Measurements from ENCODE around the gene CPN1.
"Not testable (repeated sequence)": the region's sequence is repeated elsewhere in the genome, so short reads cannot be mapped to it uniquely, and the experiment has no call there.

CPN1 gene

GRCh38 chr10:100025576-100025975, 56.1 kb downstream of the CPN1 start:
- DNase-seq (ENCODE audit: low read depth in 2 of 3, low spot score in 2 of 3): no peak

- no peak for DNase-seq (ENCODE audit: low read depth in 2 of 3, low spot score in 2 of 3)
These were observed 56.9 kb downstream of the CPN1 start for GRCh38 chr10:100024748-100025147.

GRCh38 chr10:100022403-100022802, 59.3 kb downstream of the CPN1 start:
- DNase-seq (ENCODE audit: low read depth in 2 of 3, low spot score in 2 of 3): no peak

GRCh38 chr10:100021322-100021721, 60.3 kb downstream of the CPN1 start:
- no peak for DNase-seq (ENCODE audit: low read depth in 2 of 3, low spot score in 2 of 3)

- DNase-seq (ENCODE audit: low read depth in 2 of 3, low spot score in 2 of 3): no peak
These were observed 60.8 kb downstream of the CPN1 start for GRCh38 chr10:100020886-100021253.

- DNase-seq (ENCODE audit: low read depth in 2 of 3, low spot score in 2 of 3): no peak
These were observed 61.4 kb downstream of the CPN1 start for GRCh38 chr10:100020142-100020885.

GRCh38 chr10:100019787-100020141, 61.9 kb downstream of the CPN1 start:
- DNase-seq (ENCODE audit: low read depth in 2 of 3, low spot score in 2 of 3): no peak

GRCh38 chr10:100014071-100014762, 67.5 kb downstream of the CPN1 start:
- no peak for DNase-seq (ENCODE audit: low read depth in 2 of 3, low spot score in 2 of 3)

- DNase-seq (ENCODE audit: low read depth in 2 of 3, low spot score in 2 of 3): no peak
These were observed 68.0 kb downstream of the CPN1 start for GRCh38 chr10:100013621-100014020.

GRCh38 chr10:100011906-100012305, 69.8 kb downstream of the CPN1 start:
- not testable (repeated sequence) for DNase-seq (ENCODE audit: low read depth in 2 of 3, low spot score in 2 of 3)

- peak; percentile 49 to 75 (median 58) for DNase-seq (ENCODE audit: low read depth in 2 of 3, low spot score in 2 of 3)
These were observed 71.6 kb downstream of the CPN1 start, which contains the start of gene DNMBP for GRCh38 chr10:100009793-100010676. Gene DNMBP (minus strand): TSS chr10:100009947. CDS start chr10:99972124, 37,823 bp downstream.

- DNase-seq (ENCODE audit: low read depth in 2 of 3, low spot score in 2 of 3): no peak
These were observed 72.3 kb downstream of the CPN1 start for GRCh38 chr10:100009283-100009792.

- no peak for DNase-seq (ENCODE audit: low read depth in 2 of 3, low spot score in 2 of 3)
These were observed 72.9 kb downstream of the CPN1 start for GRCh38 chr10:100008708-100009282.

- DNase-seq (ENCODE audit: low read depth in 2 of 3, low spot score in 2 of 3): no peak
These were observed 73.5 kb downstream of the CPN1 start for GRCh38 chr10:100008142-100008522.

- DNase-seq (ENCODE audit: low read depth in 2 of 3, low spot score in 2 of 3): no peak
These were observed 74.2 kb downstream of the CPN1 start for GRCh38 chr10:100007231-100008141.

GRCh38 chr10:100006243-100006886, 75.3 kb downstream of the CPN1 start:
- no peak for DNase-seq (ENCODE audit: low read depth in 2 of 3, low spot score in 2 of 3)

- no peak for DNase-seq (ENCODE audit: low read depth in 2 of 3, low spot score in 2 of 3)
These were observed 76.7 kb downstream of the CPN1 start for GRCh38 chr10:100004805-100005510.

- DNase-seq (ENCODE audit: low read depth in 2 of 3, low spot score in 2 of 3): no peak
These were observed 81.5 kb downstream of the CPN1 start for GRCh38 chr10:100000109-100000644.
